Measurements from ENCODE around the gene FKBP8.

Gene FKBP8

DNA sequence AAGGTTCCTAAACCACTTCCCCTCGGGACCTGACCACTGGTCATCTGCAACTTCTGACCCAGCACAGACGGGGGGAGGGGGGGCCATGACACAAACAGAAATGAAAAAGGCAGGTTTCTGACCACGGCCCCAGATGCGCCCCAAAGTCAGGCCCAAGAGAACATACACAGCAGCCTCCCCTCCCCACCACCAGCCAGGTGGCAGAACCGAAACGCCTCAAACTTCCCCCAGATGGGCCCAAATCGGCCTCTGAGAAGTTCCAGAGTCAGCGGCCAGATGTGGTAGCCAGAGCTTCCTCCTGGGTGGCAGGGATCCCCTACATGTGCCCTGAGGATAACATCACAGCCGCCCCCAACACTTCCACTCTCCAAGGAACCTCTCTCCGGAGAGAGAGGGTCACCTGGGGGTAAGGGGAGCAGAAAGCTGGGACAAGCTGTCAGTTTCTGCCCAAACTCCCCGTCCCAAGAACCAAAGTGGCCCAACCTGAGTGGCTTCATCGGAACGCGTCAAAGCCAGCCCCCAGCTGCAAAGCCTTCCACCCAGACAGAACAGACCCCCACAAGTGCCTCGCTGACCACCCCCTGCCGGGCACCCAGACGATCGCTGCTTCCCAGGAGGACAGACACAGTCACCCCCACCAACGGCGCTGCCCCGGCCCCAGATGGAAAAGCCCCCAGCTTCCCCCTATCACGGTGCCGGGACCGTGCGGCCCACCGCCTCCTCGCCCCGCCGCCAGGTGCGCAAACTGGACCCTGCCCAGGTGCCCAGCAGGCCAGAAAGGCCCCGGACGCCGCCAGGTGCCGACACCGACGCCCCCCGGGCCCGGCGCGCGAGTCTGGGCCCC lies 22.3 kb downstream of the FKBP8 start:
- DNase-seq, result no peak

DNA sequence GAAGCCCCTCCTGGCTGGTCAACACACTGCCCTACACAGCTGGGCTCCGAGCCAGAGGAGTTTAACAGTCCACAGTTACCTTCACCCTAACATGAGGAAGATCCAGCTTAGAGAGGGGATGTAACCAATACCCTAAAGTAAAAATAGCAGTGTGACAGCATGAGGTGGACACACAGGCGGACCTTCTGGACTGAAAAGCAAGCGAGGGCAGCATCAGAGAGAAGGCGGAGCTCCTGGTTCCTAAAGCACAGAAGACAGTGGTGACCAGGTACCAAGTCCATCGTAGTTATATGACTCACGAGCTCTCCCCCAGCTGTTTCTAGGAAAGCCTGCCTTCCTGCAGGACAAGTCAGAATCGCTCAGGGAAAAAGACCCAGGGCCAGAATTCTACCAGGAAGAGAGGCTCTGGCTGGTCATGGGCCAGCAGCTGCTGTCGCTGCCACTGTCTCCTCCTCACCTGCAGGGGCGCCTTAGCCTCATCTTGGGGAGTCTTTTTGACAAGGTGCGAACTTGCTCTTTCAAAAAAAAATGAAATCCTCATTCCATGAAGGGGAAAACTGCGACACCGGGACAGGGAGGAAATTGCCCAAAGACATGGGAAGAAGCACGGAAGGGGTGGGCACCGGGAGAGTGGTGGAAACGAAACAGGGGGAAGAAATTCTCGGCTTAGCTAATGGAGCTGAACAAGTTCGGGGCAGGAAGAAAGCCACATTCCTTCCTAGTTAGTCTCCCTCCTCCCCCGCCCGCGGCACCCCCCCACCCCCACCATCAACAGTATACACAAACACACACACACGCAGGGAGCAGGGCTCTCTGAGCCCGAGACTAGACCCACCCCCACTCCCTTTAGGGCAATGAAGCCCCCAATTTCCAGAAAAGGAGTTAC lies 23.2 kb downstream of the FKBP8 start:
- peak; percentile 53 for DNase-seq

DNA sequence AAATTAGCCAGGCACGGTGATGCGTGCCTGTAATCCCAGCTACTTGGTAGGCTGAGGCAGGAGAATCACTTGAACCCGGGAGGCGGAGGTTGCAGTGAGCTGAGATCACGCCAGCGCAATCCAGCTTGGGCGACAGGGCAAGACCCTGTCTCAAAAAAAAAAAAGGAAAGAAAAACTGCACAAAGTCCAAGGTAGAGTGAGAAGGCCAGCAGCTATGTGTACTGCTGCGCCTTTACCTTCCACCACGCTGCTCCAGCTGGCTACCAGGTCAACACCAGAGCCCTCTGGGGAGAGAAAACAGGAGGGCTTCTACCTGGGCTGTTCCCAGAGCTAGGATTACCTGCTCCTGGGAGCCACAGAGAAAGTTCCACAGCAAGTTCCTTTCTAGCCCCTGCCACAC lies 24.7 kb downstream of the FKBP8 start:
- no peak for DNase-seq

DNA sequence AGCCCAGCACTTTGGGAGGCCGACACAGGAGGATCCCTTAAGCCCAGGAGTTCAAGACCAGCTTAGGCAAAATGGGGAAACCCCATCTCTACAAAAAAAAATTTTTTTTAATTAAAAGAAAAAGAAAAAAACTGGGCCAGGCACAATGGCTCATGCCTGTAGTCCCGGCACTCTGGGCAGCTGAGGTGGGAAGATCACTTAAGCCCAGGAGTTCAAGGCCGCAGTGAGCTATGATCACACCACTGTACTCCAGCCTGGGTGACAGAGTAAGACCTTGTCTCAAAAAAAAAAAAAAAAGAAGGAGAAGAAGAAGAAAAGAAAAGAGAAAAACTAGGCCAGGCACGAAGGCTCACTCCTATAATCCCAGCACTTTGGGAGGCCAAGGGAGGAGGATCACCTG lies 25.8 kb downstream of the FKBP8 start:
- DNase-seq, result no peak

DNA sequence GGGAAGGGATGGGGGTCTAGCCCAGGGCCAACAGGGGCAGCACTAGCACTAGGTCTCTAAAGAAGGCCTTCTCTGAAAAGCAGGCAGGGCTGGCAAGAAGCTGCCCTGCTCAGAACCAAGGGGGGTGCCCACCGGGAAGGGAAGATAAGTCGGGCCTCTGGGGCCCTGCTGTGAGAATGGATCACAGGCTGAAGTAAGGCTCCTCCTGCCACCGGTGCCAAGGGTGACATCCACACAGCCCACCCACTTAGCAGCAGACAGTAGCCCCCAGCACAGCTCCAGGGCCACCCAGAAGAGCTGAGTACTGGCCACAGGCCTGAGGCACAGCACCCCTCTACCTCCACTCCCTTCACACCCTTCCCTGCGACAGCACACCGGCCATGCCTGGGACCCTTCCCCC lies 27.4 kb downstream of the FKBP8 start:
- no peak for DNase-seq

DNA sequence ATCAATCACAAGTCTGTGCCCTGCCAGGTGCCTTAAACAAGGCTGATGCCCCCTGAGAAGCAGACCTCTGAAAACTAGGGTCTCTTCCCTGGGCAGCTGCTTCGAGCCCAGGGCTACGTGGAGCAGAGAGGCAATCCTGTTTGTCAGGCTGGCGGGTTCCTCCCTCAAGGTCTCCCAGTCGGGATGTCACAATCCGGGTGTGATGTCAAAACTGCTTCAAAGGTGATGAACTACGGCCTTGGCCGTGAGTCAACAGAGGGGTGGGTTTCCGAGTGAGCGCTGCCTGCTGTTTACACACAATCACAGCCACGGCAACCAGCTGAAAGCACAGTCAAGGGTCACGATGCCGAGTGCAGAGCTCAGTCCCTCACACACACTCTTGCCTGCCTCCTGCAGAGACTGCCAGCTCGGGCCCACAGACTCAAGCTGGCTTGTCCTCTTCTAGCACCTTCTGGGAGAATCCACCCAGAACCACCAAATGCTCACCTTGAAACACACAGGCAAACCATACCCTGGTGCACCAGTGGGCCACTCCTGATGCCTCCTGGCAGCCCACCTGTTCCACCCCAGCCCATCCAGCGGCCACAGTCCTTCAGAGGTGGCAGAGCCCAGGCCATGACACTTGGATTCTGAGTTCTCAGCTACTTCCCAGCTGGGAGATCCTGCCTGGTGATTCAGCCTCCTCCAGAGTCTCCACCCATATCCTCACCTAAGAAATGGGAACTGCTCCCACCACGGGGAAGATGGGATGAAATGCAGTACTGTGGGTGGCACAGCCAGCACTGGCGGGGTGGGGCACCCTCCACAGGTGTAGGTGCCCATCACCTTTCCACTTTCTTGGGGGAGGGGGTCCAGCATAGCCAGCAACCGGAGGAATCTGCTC lies 28.3 kb downstream of the FKBP8 start:
- no peak for DNase-seq

DNA sequence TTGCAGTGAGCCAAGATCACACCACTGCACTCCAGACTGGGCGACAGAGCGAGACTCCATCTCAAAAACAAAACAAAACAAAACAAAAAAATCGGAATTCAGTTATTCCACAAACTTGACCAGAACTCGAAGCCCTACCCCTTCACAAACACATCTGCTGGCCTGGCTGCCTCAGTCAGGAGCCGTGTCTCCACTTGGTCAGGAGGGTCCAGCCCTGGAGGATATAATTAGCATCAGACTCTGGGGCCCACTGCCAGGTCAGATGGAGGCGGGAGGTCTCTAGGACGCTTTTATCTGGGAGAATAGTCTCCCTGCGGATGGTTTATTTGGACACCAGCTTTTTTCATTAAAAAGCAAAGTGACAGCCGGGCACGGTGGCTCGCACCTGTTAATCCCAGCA lies 29.5 kb downstream of the FKBP8 start:
- DNase-seq, result no peak

DNA sequence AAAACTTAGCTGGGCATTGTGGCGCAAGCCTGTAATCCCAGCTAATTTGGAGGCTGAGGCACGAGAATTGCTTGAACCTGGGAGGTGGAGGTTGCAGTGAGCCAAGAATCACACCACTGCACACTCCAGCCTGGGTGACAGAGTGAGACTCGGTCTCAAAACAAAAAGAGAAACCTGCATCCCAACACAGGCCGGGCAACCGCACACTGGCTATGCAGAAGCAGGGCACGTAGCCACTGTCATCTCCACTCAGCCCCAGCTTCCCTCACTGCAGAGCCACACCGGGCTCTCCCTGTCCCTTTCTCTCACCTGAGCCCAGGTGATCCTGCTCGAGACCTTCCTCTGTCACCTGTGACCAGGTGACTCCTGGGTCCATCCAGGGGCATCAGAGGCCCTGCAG lies 33.2 kb downstream of the FKBP8 start:
- no peak for DNase-seq

DNA sequence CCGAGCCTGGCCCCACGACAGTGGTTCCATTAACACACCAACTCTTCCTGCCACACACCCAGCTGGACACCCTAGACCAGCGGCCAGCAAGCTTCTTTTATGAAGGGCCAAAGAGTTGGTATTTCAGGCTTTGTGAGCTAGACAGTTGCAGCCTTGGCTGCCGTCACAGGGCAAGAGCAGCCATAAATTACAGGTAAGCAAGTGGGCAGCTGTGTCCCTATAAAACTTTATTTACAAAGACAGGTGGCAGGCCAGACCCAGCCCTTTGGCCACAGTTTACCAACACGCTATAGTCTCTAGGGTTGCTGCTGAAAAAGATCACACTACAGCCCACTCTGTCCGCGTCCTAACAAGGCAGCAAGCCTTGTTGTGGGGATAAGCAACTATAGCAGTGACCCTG lies 34.8 kb downstream of the FKBP8 start:
- DNase-seq, result no peak

DNA sequence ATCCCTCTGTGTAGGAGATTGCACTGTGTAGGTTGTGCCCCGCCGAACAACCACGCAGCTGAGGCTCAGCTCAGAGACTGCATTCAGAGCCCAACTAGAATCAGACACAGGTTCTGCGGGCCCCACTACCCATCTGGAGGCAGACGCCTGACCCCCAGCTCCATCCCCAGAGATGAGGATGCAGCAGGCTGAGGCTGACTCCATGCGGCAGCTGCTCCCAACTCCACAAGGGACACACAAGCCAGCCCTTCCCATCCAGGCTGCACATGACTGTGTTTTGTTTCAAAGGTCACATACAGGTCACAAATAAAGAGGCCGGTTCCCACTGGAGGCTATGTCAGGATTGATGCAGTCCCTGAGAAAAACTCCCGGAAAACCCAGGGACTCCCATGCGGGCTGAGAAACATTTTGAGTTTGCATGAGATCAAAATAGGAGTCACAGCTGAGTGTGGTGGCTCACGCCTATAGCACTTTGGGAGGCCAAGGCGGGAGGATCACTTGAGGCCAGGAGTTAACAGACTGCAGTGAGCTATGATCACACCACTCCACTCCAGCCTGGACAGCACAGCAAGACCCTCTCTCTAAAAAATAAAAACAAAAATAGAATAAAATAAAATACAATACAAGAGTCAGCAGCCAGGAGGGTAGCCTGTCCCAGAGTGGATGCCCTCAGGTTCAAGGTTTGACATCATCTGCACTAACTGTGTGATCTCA lies 35.5 kb downstream of the FKBP8 start:
- DNase-seq, result no peak

DNA sequence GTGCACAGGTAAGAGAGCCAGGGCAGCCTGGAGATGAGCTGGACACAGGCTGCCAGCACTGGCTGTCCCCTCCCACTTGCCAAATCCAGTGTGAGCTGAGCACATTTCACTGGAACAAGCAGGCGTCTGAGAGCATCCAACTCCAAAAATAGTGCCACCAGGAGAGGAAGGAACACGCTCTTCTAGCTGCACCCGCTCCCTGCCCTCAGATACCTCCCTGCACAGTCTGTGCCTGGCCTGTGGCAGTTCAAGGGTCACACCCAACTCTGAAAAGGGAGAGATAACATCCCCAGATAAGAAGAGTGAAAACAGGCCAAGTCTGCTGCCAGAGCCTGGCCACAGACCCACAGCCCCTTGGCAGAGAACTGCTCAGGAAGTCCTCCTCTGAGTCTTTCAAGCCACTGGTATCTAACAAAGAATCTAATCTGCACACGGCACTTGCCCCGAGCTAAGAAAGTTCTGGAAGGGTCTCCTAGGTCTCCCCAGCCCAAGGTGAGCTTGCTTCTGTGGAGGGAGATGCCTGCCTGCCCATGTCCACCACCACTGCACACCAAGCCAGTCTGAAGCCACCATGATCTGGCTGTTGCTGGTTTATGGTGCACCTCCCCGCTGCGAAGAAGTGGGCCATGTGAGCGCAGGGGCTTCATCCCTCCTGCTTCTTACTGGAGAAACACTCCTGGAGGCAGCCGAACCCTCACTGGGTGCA lies 36.2 kb downstream of the FKBP8 start:
- DNase-seq, result no peak

DNA sequence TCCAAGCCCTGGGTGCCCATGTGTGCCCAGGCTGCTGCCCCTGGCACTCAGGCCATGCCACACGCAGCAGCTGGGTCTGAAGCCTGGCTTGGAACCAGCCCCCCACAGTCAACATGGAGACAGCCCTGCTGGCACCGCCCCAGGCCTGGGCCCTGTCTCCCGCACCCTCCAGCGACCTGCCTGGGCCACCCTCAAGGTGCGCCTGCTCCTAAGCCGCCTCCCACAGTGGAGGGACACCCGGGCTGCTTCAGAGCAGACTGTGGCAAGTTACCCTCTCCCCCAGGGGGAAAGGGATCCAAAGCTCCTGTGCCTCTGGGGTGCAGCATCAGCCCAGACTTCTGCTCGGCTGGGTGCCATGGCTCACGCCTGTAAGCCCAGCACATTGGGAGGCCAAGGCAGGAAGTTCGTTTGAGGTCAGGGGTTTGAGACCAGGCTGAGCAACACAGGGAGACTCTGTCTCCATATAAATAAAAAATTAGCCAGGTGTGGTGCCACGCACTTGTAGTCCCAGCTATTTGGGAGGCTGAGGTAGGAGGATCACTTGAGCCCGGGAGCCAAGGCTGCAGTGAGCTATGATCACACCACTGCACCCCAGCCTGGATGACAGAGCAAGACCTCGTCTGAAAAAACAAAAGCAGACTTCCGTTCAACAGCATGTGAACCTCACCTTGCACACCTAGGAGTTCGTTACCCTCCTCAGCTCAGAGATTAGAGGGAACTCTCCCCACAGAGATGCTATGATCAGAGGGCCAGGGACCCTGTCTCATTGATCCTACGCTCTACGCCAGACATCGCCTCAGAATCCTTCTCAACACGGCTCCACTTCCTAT lies 37.1 kb downstream of the FKBP8 start:
- no peak for DNase-seq

DNA sequence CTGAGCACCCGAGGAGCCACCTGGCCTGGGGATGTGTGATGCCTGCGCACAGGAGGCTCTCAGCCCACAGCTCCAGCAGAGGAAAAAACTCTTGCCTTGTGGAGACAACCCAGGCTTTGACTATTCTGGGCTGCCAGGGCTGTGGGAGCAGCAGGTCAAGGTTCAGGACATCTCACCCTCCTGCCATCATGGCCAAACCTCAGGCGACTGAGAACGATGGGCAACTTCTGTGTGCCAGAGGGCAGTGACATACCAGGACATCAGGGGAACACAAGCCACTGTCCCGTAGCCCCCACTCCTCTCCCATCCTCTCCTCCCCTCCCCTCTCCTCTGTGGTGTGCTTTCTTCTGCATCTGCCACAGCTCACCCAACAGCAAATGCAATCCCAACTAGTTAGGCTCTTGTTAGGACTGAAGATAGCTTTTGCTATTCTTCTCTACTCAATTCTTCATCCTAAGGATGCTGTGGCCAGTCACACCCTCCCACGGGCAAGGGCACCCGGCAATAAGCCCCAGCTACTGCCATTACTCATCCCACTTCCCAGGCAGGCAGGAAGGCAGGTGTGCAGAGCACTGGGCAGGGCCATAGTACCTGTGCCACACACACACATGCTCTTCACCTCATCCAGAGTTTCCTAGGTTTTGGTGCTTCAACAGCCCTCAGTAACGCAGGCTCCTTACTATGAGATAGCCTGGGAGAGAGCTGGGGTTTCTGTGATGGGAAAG lies 38.3 kb downstream of the FKBP8 start:
- DNase-seq, result no peak

DNA sequence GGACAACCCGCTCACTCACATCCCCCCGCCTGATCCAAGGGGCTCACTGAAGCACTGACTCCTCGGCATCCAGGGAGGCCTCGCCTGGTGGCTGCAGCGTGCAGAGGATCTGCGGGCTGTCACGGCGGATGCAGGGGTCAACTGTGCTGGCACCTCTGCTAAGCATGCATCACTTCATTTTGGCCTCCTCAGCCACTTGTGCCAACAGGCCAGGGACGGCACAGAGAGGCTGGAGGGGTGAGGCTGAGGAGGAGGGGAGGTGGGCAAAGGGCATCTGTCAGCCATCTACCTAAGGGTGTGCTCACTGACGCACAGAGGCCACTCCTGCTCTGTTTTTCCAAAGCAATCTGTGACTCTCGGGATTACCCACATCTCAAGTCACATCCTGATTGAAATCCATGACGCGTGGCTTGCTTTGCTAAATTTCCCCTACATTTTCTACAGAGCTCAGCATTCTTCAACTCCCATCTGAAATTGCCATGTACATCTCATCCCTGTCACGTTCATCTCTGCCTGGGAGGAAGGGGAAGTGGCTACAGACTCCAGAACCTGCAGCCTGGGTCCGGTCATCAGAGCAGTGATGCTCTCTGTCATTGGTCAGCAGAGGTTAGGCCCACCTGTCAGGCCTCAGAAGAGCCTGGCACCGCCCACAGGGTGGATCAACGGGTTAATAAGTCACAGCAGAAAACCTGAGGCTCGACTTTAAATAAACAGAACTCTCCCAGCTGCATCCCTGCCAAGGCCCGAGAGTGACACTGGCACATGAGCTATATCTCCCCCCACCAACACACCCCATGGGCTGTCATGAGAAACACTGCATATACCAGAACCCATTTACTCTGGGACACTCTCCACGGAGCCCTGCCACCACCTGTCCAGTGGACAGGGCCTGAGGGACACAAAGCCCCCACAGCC lies 39.1 kb downstream of the FKBP8 start:
- no peak for DNase-seq

DNA sequence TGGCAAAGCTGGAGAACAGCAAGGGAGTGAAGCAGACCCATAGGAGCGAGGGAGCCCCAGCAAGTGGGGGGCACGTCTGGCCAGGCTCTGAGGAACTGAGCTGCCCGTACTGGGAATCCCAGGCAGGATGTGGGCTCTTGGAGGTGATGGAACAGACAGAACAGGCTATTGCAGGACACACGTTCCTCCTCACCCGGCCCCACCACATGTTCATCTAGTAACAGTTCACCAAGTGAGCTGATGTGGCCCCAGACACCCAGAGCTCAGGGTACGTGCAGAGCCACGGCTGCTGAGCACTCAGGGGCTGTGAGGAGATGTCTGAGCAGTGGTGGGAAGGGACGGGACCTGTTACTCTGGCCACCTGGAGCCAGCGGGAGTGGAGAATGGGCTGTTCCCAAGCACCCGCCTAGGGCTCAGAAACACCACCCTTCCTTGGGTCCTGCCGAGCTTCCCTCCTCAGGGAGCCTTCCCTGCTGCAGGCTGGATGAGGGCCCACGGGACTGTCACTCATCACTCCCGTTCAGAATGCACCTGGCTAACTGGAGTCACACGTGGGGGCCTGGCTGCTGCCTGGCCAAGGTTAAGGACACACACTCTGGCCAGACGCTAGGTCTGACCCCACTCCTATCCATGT lies 39.9 kb downstream of the FKBP8 start:
- DNase-seq, result no peak

DNA sequence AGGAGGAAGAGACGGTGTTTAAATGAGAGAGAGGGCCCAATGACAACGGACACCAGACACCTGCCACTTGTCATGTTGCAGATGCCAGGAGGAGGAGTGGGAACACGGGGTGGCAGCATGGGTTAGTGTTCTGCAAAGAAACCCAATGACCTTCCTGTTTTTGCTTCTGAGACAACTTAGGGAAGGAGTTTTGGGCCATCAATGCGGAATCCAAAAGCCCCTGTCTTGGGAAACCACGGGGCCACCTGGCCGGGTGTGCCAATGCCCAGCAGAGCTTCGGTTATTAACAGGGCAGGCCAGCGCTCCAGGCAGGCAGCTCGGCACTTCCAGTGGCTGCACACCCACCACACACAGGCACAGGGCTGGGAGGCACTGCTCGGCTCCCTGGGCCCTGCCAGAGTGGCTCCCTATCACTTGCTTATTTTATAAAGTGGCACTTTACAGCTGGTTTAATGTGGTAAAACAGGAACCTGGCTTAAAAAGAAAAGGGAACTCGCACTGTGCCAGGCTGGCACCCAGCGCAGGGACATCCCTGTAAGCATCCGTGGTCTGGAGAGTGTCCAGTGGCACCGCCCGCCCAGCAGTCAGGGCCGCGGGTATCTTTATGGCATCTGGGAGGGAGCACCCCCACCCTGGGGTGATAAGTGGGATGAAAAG lies 40.6 kb downstream of the FKBP8 start:
- DNase-seq, result no peak

DNA sequence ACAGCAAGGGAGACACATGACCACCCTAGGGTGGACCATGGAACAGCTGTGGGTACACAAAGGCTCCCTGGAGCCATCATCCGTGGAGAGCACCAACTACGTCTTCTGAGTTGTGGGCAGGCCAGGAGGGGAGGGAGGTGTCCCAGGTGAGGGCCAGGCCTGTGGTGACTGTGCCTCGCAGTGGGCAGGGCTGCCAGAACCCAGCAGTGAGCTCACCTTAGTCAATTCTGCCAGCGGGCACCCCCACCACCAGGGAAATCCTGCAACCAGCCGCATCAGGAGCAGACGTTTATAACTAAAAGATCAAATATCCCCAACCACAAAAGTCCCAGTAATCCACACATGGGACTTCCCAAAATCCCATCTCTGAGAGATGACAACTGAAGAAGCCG lies 41.1 kb downstream of the FKBP8 start:
- no peak for DNase-seq

DNA sequence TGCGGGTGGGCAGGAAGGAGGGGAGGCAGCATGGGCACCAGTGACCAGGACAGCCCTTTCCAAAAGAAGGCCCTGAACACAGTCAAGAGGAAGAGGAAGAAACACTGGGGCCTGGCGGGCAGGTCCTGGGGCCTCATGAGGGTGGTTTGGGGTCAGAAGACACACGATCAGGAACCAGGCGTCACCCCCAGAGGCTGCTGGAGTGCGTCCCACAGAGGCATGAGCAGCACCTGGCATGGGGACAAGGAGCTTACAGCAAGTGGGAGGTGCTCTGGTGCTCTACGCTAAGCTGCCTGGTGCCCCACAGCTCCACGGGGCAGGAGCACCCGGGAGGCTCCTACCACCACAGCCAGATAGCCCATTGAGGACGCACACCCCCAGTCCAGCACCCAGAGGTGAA lies 41.5 kb downstream of the FKBP8 start:
- no peak for DNase-seq

All from stimulated activated CD4-positive, alpha-beta T cell treated with anti-CD3 and anti-CD28 coated beads, Interleukin-12 subunit alpha, Interleukin-12 subunit beta, amount 100 ng/mL, for 4 hours (primary cell).